Osteocyte (in vitro differentiated cells): ENCODE data around the gene NSD1. TPM values are rescaled to one million over a fixed set of nuclear protein-coding genes. Genes with fewer than 3 reads are reported as not detected.
"Not testable (repeated sequence)": the region's sequence is repeated elsewhere in the genome, so short reads cannot be mapped to it uniquely, and the experiment has no call there.

Source experiments
- DNase-seq: peaks from one replicate; pipeline ENCODE4 v3.0.0; 2021; ENCODE audit warnings: mixed read lengths; ENCODE audit not compliant: unreplicated experiment; ENCODE audit errors: extremely low spot score
- H3K27ac Mint-ChIP-seq: one replicate; pipeline ENCODE4 v1.8.0; 2021; ENCODE audit warnings: mild to moderate bottlenecking, mixed read lengths; ENCODE audit not compliant: unreplicated experiment
- H3K27me3 Mint-ChIP-seq: one replicate; pipeline ENCODE4 v1.8.0; 2021; ENCODE audit warnings: mixed read lengths; ENCODE audit not compliant: unreplicated experiment
- H3K36me3 Mint-ChIP-seq: one replicate; pipeline ENCODE4 v1.8.0; 2021; ENCODE audit warnings: mixed read lengths; ENCODE audit not compliant: unreplicated experiment
- H3K4me1 Mint-ChIP-seq: one replicate; pipeline ENCODE4 v1.8.0; 2021; ENCODE audit warnings: mixed read lengths; ENCODE audit not compliant: unreplicated experiment
- H3K4me3 Mint-ChIP-seq: one replicate; pipeline ENCODE4 v1.8.0; 2021; ENCODE audit warnings: mild to moderate bottlenecking, moderate library complexity, mixed read lengths; ENCODE audit not compliant: unreplicated experiment
- H3K9me3 Mint-ChIP-seq: one replicate; pipeline ENCODE4 v1.8.0; 2021; ENCODE audit warnings: mixed read lengths; ENCODE audit not compliant: unreplicated experiment
- total RNA-seq: library from RNA; stranded (reverse); gene quantifications from 2 replicates; pipeline ENCODE4 v1.2.1, GENCODE V29; 2021
- TF ChIP-seq, protein P1 (sequence below): fragments of 200-600 bp; sonication (generic); IDR thresholded peaks from 2 replicates; pipeline ENCODE4 v1.5.0; 2021; ENCODE audit warnings: antibody characterized with exemption, mild to moderate bottlenecking, moderate library complexity

The NSD1 gene
- total RNA-seq, 1 donor from 2014 or later, result 74.7 TPM

GRCh38 chr5:177253252-177253651 lies 119.7 kb downstream of the NSD1 start:
- DNase-seq, result no peak
- no peak overlapping the region for H3K27ac Mint-ChIP-seq
- peaks cover 34% of the 10 kb centered on the region for H3K36me3 Mint-ChIP-seq
- no peaks in the 10 kb centered on the region for H3K27me3 Mint-ChIP-seq
- peaks cover 3% of the 10 kb centered on the region for H3K4me1 Mint-ChIP-seq
- TF ChIP-seq, protein P1, sequence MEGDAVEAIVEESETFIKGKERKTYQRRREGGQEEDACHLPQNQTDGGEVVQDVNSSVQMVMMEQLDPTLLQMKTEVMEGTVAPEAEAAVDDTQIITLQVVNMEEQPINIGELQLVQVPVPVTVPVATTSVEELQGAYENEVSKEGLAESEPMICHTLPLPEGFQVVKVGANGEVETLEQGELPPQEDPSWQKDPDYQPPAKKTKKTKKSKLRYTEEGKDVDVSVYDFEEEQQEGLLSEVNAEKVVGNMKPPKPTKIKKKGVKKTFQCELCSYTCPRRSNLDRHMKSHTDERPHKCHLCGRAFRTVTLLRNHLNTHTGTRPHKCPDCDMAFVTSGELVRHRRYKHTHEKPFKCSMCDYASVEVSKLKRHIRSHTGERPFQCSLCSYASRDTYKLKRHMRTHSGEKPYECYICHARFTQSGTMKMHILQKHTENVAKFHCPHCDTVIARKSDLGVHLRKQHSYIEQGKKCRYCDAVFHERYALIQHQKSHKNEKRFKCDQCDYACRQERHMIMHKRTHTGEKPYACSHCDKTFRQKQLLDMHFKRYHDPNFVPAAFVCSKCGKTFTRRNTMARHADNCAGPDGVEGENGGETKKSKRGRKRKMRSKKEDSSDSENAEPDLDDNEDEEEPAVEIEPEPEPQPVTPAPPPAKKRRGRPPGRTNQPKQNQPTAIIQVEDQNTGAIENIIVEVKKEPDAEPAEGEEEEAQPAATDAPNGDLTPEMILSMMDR, result no peak
- no peak overlapping the region for H3K4me3 Mint-ChIP-seq
- H3K9me3 Mint-ChIP-seq, result no peaks in the 10 kb centered on the region

GRCh38 chr5:177256296-177256695 lies 122.7 kb downstream of the NSD1 start:
- Mint-ChIP-seq H3K27me3 (no peaks in the 10 kb centered on the region), H3K27ac (no peak overlapping the region), H3K4me3 (no peak overlapping the region), H3K36me3 (peaks cover 44% of the 10 kb centered on the region), H3K9me3 (no peaks in the 10 kb centered on the region), H3K4me1 (peaks cover 3% of the 10 kb centered on the region)
- TF ChIP-seq, protein P1, result no peak
- no peak for DNase-seq

DNA sequence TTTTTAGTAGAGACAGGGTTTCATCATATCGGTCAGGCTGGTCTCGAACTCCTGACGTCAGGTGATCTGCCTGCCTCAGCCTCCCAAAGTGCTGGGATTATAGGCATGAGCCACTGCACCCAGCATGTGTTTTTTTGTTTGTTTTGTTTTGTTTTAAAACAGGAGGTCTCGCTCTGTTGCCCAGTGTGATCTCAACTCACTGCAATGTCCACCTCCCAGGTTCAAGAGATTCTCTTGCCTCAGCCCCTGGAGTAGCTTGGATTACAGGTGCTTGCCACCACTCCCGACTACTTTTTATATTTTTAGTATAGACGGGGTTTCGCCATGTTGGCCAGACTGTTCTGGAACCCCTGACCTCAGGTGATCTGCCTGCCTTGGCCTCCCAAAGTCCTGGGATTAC lies 125.1 kb downstream of the NSD1 start:
- H3K27me3 Mint-ChIP-seq, H3K4me1 Mint-ChIP-seq, DNase-seq, H3K27ac Mint-ChIP-seq, H3K4me3 Mint-ChIP-seq, H3K9me3 Mint-ChIP-seq: not testable (repeated sequence)
- peaks cover 49% of the 10 kb centered on the region for H3K36me3 Mint-ChIP-seq

DNA sequence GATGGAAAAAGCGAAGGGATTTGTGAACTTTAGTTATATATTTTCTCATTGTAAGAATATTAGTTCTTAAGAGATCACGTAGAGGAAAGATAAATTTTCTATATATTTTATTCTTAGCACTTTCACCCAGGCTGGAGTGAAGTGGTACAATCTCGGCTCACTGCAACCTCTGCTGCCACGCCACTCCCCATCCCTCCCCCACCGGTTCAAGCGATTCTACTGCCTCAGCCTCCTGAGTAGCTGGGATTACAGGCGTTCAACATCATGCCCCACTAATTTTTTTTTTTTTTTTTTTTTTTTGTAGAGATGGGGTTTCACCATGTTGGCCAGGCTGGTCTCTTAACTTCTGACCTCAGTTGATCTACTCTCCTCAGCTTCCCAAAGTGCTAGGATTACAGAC lies 127.4 kb downstream of the NSD1 start:
- TF ChIP-seq, protein P1, result no peak
- Mint-ChIP-seq H3K9me3 (no peaks in the 10 kb centered on the region), H3K36me3 (peaks cover 53% of the 10 kb centered on the region), H3K27me3 (no peaks in the 10 kb centered on the region), H3K27ac (no peak overlapping the region), H3K4me1 (no peaks in the 10 kb centered on the region), H3K4me3 (no peak overlapping the region)
- DNase-seq, result no peak

DNA sequence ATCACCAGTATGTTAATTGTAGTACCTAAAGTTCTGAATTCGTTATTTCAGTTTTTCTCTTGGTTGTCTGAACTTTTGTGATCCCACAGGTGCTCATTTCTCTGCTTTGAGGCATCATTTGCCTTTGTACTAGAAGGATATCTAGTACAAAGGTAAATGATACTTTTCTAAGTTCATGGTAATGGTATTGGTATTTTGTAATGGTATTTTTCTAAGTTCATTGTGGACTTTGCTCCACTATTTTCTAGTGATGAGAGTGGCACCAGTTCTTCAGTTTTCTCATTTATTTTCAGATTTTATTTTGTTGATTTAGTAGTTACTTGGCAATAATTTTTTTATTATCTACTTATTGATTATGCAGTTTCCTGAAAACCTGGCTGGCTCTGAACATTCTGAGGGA lies 127.9 kb downstream of the NSD1 start:
- TF ChIP-seq, protein P1, result no peak
- H3K4me1 Mint-ChIP-seq, result no peaks in the 10 kb centered on the region
- H3K36me3 Mint-ChIP-seq, result peaks cover 53% of the 10 kb centered on the region
- H3K27ac Mint-ChIP-seq, result no peak overlapping the region
- no peak for DNase-seq
- H3K9me3 Mint-ChIP-seq, result no peaks in the 10 kb centered on the region
- no peaks in the 10 kb centered on the region for H3K27me3 Mint-ChIP-seq
- no peak overlapping the region for H3K4me3 Mint-ChIP-seq

GRCh38 chr5:177264178-177264577 lies 130.6 kb downstream of the NSD1 start:
- TF ChIP-seq, protein P1, result no peak
- no peak for DNase-seq
- H3K4me3 Mint-ChIP-seq, result no peak overlapping the region
- H3K4me1 Mint-ChIP-seq, result peaks cover 10% of the 10 kb centered on the region
- H3K36me3 Mint-ChIP-seq, result peaks cover 50% of the 10 kb centered on the region
- no peaks in the 10 kb centered on the region for H3K9me3 Mint-ChIP-seq
- no peak overlapping the region for H3K27ac Mint-ChIP-seq
- H3K27me3 Mint-ChIP-seq, result no peaks in the 10 kb centered on the region
